A673 (cell line): ENCODE results near the gene ATP5F1D. TPM values are rescaled to one million over a fixed set of nuclear protein-coding genes. Genes with fewer than 3 reads are reported as not detected.

Experiments used
- BruUV-seq: library from RNA; stranded (reverse); fragments of 400-500 nt; replicated peaks from 2 replicates; lab custom pipeline; 2021; lab: Mats Ljungman, UMichigan
- CTCF ChIA-PET: fragments of 300-600 bp; sonication (Branson Sonifier 250); formaldehyde crosslinking; loops from one replicate; lab custom pipeline; 2022; ENCODE audit warnings: antibody characterized with exemption; lab: Charles Lee
- POLR2A ChIA-PET: fragments of 300-600 bp; sonication (Branson Sonifier 250); formaldehyde crosslinking; loops from one replicate; lab custom pipeline; 2022; ENCODE audit warnings: antibody characterized with exemption; ENCODE audit not compliant: low non-redundant PET; lab: Charles Lee
- DNase-seq: peaks from one replicate; pipeline ENCODE4 v3.0.0-alpha.2; 2015; ENCODE audit warnings: low spot score
- H3K27ac ChIP-seq: fragments of 200-600 bp; sonication (generic); 2 replicates; pipeline ENCODE4 v1.5.1; 2016; ENCODE audit warnings: mixed run types, low read depth, mild to moderate bottlenecking, mixed read lengths, antibody characterized with exemption, low read length; ENCODE audit not compliant: poor library complexity, severe bottlenecking
- H3K27me3 ChIP-seq: fragments of 200-600 bp; sonication (generic); replicated peaks from 2 replicates; pipeline ENCODE4 v1.6.1; 2017; ENCODE audit warnings: mixed run types, low read depth, mild to moderate bottlenecking, mixed read lengths, antibody characterized with exemption, low read length; ENCODE audit not compliant: insufficient read depth, poor library complexity
- H3K36me3 ChIP-seq: fragments of 200-600 bp; sonication (generic); 2 replicates; pipeline ENCODE4 v1.6.1; 2016; ENCODE audit warnings: mixed run types, mild to moderate bottlenecking, mixed read lengths, antibody characterized with exemption, low read length; ENCODE audit not compliant: insufficient read depth, poor library complexity, severe bottlenecking
- H3K4me1 ChIP-seq: fragments of 200-600 bp; sonication (generic); 2 replicates; pipeline ENCODE4 v1.6.1; 2017; ENCODE audit warnings: mixed run types, mild to moderate bottlenecking, mixed read lengths, antibody characterized with exemption, low read length; ENCODE audit not compliant: insufficient read depth, poor library complexity, severe bottlenecking
- H3K4me3 ChIP-seq: fragments of 200-600 bp; sonication (generic); 2 replicates; pipeline ENCODE4 v1.5.1; 2016; ENCODE audit warnings: low read depth, mixed run types, mild to moderate bottlenecking, mixed read lengths, low read length; ENCODE audit not compliant: poor library complexity, severe bottlenecking
- H3K9me3 ChIP-seq: fragments of 200-600 bp; sonication (generic); 2 replicates; pipeline ENCODE4 v1.6.1; 2016; ENCODE audit warnings: mixed run types, low read depth, mild to moderate bottlenecking, mixed read lengths, antibody characterized with exemption, low read length; ENCODE audit not compliant: poor library complexity, severe bottlenecking
- CTCF ChIP-seq: fragments of 300-800, 200-600 bp; sonication (generic); conservative IDR thresholded peaks from 2 replicates; pipeline ENCODE4 v1.5.1; 2017; ENCODE audit warnings: low read depth, mild to moderate bottlenecking, antibody characterized with exemption, low read length, moderate library complexity, mixed read lengths
- EZH2 ChIP-seq: fragments of 200-600 bp; sonication (generic); IDR thresholded peaks from 2 replicates; pipeline ENCODE4 v1.6.1; 2017; ENCODE audit warnings: borderline replicate concordance, low read depth, mild to moderate bottlenecking, mixed read lengths, antibody characterized with exemption, low read length; ENCODE audit not compliant: poor library complexity, severe bottlenecking
- intact Hi-C: fragments of 100-400 bp; cut with micrococcal nuclease; formaldehyde crosslinking; loops from one replicate; pipeline ENCODE4 v1.10.0; 2022; ENCODE audit not compliant: unreplicated experiment
- total RNA-seq: library from RNA; stranded (reverse); gene quantifications from 2 replicates; pipeline ENCODE4 v1.2.3, GENCODE V29; 2021

The ATP5F1D gene
- total RNA-seq, 1 experiment from 2014 or later = 237 TPM

GRCh38 chr19:1288833-1289685 lies 47.5 kb downstream of the ATP5F1D start:
- Histone ChIP-seq H3K36me3 (no peaks in the 10 kb centered on the region), H3K27me3 (peaks cover 33% of the 10 kb centered on the region), H3K9me3 (no peaks in the 10 kb centered on the region), H3K4me1 (peaks cover 18% of the 10 kb centered on the region), H3K4me3 (no peak overlapping the region), H3K27ac (no peak overlapping the region)
- TF ChIP-seq EZH2 (no peak), CTCF (no peak)
- DNase-seq = no peak
- ChIA-PET CTCF (no interaction called here), POLR2A (no interaction called here)
- intact Hi-C loops = no loop called here
- BruUV-seq = no TSS peak

GRCh38 chr19:1289686-1290025 lies 48.1 kb downstream of the ATP5F1D start:
- ChIA-PET CTCF (no interaction called here), POLR2A (no interaction called here)
- no TSS peak for BruUV-seq
- DNase-seq = no peak
- no peak overlapping the region for H3K4me3 ChIP-seq
- H3K4me1 ChIP-seq = peaks cover 18% of the 10 kb centered on the region
- no peak overlapping the region for H3K27ac ChIP-seq
- TF ChIP-seq EZH2 = no peak
- TF ChIP-seq CTCF = no peak
- no peaks in the 10 kb centered on the region for H3K9me3 ChIP-seq
- intact Hi-C loops = no loop called here
- peaks cover 28% of the 10 kb centered on the region for H3K27me3 ChIP-seq
- no peaks in the 10 kb centered on the region for H3K36me3 ChIP-seq

GRCh38 chr19:1290196-1290702 lies 48.7 kb downstream of the ATP5F1D start:
- Histone ChIP-seq H3K36me3 (no peaks in the 10 kb centered on the region), H3K27me3 (peaks cover 22% of the 10 kb centered on the region), H3K4me3 (no peak overlapping the region), H3K9me3 (no peaks in the 10 kb centered on the region), H3K27ac (no peak overlapping the region), H3K4me1 (peaks cover 21% of the 10 kb centered on the region)
- BruUV-seq = no TSS peak
- intact Hi-C loops = no loop called here
- ChIA-PET POLR2A (no interaction called here), CTCF (no interaction called here)
- DNase-seq = no peak
- TF ChIP-seq EZH2 = no peak
- no peak for TF ChIP-seq CTCF
